HFFc6 (cell line): ENCODE data around the gene SEC22B. TPM values are rescaled to one million over a fixed set of nuclear protein-coding genes. Genes with fewer than 3 reads are reported as not detected.
"Not testable (repeated sequence)": the region's sequence is repeated elsewhere in the genome, so short reads cannot be mapped to it uniquely, and the experiment has no call there.

Source experiments
- DNase-seq: peaks from one replicate; pipeline ENCODE4 v3.0.0-alpha.2; 2018
- H3K27ac Mint-ChIP-seq: 2 replicates; pipeline ENCODE4 v1.8.0; 2020; ENCODE audit warnings: mild to moderate bottlenecking, mixed read lengths
- H3K27me3 Mint-ChIP-seq: 2 replicates; pipeline ENCODE4 v1.8.0; 2021; ENCODE audit warnings: mild to moderate bottlenecking, moderate library complexity, mixed read lengths; ENCODE audit not compliant: insufficient read depth
- H3K36me3 Mint-ChIP-seq: 2 replicates; pipeline ENCODE4 v1.8.0; 2021; ENCODE audit warnings: low read depth, mixed read lengths
- H3K4me1 Mint-ChIP-seq: 2 replicates; pipeline ENCODE4 v1.8.0; 2020; ENCODE audit warnings: low read depth, mixed read lengths
- H3K4me3 Mint-ChIP-seq: 2 replicates; pipeline ENCODE4 v1.8.0; 2020; ENCODE audit warnings: mild to moderate bottlenecking, moderate library complexity, mixed read lengths
- H3K9me3 Mint-ChIP-seq: 2 replicates; pipeline ENCODE4 v1.8.0; 2020; ENCODE audit warnings: mild to moderate bottlenecking, mixed read lengths
- total RNA-seq, 6 experiments: library from RNA; stranded (reverse); fragmentation: NEBNext Ultra II Directional; extraction: Animal tissue kit (Norgen Biotek cat#: 25700); gene quantifications; 2 replicates in 1 of 6; 3 replicates in 5 of 6; pipeline ENCODE4 v1.2.3, GENCODE V29; 2021

SEC22B gene
- total RNA-seq, 6 experiments from 2014 or later = 47.2 to 56.6 (median 54.7) TPM

DNA sequence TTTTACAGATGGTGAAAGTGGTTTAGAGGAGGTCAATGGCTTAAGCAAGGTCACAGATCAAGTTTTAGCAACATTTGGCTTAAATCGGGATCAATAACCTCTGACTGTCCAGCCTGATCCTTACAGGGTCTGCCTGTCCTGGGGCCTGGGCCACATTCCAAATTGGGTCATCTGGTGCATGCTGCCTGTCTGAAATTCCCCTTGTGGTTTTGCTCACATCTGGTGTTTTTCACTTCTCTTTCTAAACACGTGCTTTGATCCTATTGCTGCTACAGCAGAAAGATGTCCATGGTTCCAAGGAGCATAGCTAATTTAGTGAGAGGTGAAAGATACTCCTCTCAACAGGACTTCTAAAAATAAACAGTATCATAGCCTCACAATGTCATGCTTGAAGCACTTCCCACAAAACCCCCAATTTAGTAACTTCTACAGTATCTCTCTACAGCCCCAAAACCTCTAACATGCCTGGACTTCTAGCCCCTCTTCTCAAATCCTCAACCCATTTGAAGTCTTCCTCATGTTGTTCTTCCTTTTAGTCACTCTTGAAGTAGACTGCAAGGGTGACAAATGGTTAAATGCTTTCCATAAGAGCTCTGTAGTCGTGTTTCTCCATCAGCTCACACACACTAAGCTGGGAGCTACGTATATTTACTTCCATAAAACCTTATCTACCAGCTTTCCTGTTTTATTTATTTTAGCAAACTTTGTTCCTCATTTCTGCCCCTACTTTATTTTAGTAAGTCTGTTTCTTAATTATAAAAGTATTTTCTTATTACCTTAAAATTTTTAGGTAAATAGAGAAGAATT lies 58.7 kb downstream of the SEC22B start:
- not testable (repeated sequence) for DNase-seq, H3K36me3 Mint-ChIP-seq, H3K27me3 Mint-ChIP-seq, H3K4me3 Mint-ChIP-seq, H3K9me3 Mint-ChIP-seq
- Mint-ChIP-seq H3K4me1 (peaks cover 28% of the 10 kb centered on the region), H3K27ac (peak overlapping the region; percentile 22; the same call in 1 of the 2 replicates)

DNA sequence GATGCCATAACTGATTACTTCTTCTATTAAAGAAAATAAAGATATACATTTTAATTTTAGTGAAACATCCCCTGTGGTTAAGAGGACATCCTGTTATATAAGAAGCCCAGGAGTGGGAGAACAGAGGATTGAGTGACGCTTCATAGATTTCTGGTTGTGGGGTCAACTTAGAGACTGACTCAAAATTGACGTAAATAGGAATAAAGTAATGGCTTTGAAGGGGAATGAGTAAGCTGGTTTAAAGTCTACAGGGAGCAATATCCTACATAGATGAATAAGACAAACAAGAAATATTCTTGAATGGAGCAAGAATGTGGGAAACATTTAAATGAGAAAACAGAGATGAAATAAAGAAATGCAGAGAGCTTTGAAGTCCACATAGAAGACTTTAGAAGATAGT lies 60.2 kb downstream of the SEC22B start:
- not testable (repeated sequence) for DNase-seq, H3K9me3 Mint-ChIP-seq, H3K27ac Mint-ChIP-seq, H3K4me3 Mint-ChIP-seq, H3K36me3 Mint-ChIP-seq, H3K27me3 Mint-ChIP-seq
- H3K4me1 Mint-ChIP-seq = peaks cover 34% of the 10 kb centered on the region

DNA sequence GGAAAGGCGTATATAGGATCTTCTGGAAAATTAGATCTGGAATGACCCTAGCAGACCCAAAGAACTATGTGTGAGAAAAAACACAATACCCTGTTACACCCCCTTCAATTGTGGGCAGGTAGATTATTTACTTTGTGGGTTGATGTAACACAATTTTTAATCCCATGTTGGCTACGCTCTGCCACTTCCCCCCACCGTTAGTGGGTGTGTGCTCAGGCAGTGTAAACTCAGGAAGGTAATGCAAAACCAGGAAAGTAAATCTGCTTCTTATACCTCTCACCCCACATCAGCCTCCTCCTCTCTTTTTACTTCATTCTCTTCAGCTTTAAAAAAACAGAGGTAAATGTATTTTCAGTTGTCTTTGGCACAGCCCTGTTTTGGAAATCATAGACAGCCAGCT lies 63.2 kb downstream of the SEC22B start:
- H3K36me3 Mint-ChIP-seq, DNase-seq, H3K27me3 Mint-ChIP-seq, H3K9me3 Mint-ChIP-seq, H3K27ac Mint-ChIP-seq, H3K4me3 Mint-ChIP-seq: not testable (repeated sequence)
- H3K4me1 Mint-ChIP-seq = peaks cover 29% of the 10 kb centered on the region

DNA sequence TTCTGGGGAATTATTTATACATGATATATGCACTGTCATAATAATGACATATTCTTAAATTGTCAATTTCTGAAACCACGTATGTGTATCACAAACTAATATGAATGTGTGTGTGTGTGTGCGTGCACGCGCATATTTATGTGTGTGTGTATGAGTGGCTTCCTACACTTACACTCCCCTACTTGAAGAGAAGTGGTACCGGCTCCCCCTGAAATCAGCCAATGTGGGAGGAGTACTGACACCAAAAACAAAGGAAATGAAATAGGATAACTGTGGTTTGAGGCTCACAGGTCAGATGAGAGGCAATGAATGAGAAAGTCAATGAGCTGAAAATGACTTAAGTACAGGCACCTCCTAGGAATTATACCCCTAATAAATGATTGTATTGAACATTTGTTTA lies 64.1 kb downstream of the SEC22B start:
- not testable (repeated sequence) for DNase-seq, H3K36me3 Mint-ChIP-seq, H3K4me3 Mint-ChIP-seq, H3K27me3 Mint-ChIP-seq, H3K9me3 Mint-ChIP-seq
- H3K27ac Mint-ChIP-seq = 0 out of 2 replicates have a peak overlapping the region, but pooled peaks have one; percentile 24
- peaks cover 21% of the 10 kb centered on the region for H3K4me1 Mint-ChIP-seq

DNA sequence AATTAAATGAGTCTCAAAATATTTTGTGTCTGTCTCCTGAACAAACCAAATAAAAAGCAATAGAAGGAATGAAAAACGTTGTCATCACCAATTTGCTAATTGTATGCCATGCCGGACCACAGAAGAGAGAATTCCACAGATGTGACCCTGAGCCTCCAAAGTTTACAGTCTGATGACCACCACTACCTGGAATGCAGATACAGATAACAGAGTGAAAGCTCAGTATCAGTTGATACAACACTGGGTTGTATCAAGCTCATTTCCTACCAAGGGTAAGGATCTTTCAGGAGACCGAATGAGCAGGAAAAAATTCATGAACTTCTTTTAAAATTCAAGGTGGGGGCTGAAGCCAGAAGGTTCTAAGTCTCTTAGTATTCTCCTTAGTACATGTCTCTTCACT lies 64.5 kb downstream of the SEC22B start:
- H3K9me3 Mint-ChIP-seq, H3K36me3 Mint-ChIP-seq: not testable (repeated sequence)

DNA sequence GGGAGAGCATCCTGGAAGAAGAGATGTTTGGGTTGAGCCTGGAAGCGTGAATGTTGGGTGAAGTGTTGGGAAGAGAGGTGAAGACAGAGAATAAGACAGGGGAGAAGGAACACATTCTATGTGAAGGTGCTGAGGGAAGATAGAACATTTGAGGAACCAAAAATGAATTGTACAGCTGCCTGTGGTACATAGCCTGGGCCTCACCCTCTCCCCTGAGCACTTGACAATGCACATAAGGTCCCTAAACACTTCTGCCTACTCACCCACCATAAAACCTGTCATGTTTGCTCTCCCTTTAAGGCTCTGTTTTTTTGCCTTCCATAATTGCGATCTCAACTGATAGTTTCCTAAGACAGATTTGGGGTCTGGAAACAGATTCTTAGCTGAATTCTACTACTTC lies 65.3 kb downstream of the SEC22B start:
- H3K27me3 Mint-ChIP-seq, H3K9me3 Mint-ChIP-seq, H3K4me3 Mint-ChIP-seq, H3K36me3 Mint-ChIP-seq, DNase-seq, H3K27ac Mint-ChIP-seq: not testable (repeated sequence)
- peaks cover 17% of the 10 kb centered on the region for H3K4me1 Mint-ChIP-seq

More for the DNA sequence above, 64.5 kb downstream of the SEC22B start:
- DNase-seq, H3K27ac Mint-ChIP-seq, H3K27me3 Mint-ChIP-seq, H3K4me3 Mint-ChIP-seq: not testable (repeated sequence)
- H3K4me1 Mint-ChIP-seq = peaks cover 21% of the 10 kb centered on the region

DNA sequence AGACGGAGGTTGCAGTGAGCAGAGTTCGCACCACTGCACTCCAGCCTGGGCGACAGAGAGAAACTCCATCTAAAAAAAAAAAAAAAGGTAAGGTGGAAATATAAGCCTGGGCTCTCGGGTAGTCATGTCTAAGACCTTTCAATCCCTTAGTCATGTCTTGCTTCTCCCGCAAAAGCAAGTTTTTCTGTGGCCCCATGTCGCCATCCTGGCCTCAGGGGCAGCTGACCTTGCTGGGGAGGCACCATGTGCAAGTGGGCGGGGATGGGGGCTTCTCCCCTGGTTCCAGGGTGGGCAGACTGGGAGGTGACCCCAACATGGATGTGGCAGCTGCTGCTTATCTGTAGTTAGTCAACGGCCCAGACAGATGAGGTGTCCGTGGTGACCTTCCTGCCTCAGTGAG lies 66.7 kb downstream of the SEC22B start:
- not testable (repeated sequence) for DNase-seq, H3K36me3 Mint-ChIP-seq, H3K4me3 Mint-ChIP-seq, H3K9me3 Mint-ChIP-seq, H3K27ac Mint-ChIP-seq, H3K27me3 Mint-ChIP-seq
- peaks cover 11% of the 10 kb centered on the region for H3K4me1 Mint-ChIP-seq

DNA sequence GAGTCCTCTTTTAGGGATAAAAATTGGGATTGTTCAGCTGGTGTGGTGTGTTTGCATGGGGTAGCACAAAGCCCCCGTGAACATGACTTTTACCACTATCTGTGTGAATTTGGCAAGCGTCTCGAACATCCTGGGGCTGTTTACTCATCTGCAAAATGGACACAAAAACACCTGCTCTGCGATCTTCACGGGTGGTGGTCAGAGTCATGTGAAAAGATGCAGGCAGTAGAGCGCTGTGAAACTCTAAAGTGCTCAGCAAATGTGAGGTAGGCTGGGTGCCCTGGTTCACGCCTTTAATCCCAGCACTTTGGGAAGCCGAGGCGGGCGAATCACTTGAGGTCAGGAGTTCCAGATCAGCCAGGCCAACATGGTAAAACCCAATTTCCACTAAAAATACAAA lies 67.1 kb downstream of the SEC22B start:
- DNase-seq, H3K27ac Mint-ChIP-seq, H3K4me3 Mint-ChIP-seq, H3K9me3 Mint-ChIP-seq, H3K27me3 Mint-ChIP-seq, H3K36me3 Mint-ChIP-seq: not testable (repeated sequence)
- peaks cover 11% of the 10 kb centered on the region for H3K4me1 Mint-ChIP-seq

DNA sequence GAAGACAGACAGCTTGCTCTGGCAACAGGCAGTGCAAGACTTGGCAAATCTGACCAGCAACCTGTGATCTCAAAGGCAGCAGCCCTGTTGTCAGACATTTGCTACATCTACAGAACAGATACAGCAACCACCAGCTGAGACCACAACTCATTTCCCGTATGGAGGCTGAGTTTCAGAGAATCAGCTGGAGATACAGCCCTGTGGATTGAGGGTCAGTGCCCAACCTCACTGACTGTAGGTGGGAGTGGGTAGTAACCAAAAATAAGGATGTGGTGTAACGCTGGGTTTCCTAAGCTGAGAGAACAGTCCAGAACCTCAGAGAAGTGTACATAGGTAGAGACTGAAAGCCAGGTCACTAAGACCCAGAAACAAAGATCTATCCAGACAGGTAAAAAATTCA lies 71.0 kb downstream of the SEC22B start:
- not testable (repeated sequence) for H3K4me1 Mint-ChIP-seq

DNA sequence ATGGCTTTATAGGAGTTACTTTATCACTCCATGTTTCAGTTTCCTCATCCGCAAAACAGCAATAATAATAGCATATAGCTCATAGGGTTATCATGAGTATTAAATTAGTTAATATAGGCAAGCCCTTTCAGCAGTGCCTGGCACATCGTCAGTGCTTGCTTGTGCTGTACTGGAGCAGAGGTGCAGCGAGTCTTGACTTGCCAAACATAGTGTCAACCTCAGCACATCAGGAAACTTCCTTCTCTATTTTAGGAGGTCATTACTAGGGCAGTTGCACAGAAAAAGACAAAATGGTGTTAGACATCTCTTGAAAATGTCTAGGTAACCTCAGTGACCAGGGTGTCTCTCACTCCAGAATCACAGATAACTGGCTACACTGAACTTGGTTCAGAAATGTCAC lies 72.6 kb downstream of the SEC22B start:
- not testable (repeated sequence) for H3K36me3 Mint-ChIP-seq, H3K4me3 Mint-ChIP-seq, DNase-seq, H3K27me3 Mint-ChIP-seq, H3K27ac Mint-ChIP-seq, H3K9me3 Mint-ChIP-seq, H3K4me1 Mint-ChIP-seq

More for the DNA sequence above, 71.0 kb downstream of the SEC22B start:
- not testable (repeated sequence) for DNase-seq, H3K4me3 Mint-ChIP-seq, H3K9me3 Mint-ChIP-seq, H3K36me3 Mint-ChIP-seq, H3K27me3 Mint-ChIP-seq, H3K27ac Mint-ChIP-seq

DNA sequence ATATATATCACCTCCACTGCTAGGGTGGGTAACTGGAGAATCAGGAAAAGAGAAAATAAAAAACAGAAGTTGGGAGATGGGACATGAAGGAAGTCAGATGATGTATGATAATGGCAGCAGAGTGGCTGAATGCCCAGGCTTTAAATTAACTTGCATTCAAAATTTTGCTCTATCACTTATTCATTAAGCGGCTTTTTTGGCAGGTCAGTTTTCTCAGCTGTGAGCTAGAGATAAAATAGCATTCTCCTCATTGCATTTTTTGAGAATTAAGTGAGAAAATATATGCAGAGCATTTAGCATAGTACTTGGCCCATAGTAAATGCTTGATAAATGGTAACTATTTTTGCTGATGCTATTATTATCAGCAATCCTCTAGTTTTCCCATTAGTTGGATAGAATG lies 74.7 kb downstream of the SEC22B start:
- not testable (repeated sequence) for H3K36me3 Mint-ChIP-seq, H3K27me3 Mint-ChIP-seq, H3K4me1 Mint-ChIP-seq, H3K27ac Mint-ChIP-seq, H3K9me3 Mint-ChIP-seq, H3K4me3 Mint-ChIP-seq, DNase-seq

Other genes starting within 250 kb of the SEC22B start
- gene NOTCH2, start 106.9 kb downstream of the SEC22B start, total RNA-seq = 100 to 1,000 TPM; 122 to 147 (median 134) TPM
- gene NBPF8, start 238.5 kb upstream of the SEC22B start, total RNA-seq = 1 to 10 TPM; 5.5 to 7.0 (median 6.0) TPM